Measurements from ENCODE around the gene GID4. TPM values are rescaled to one million over a fixed set of nuclear protein-coding genes. Genes with fewer than 3 reads are reported as not detected.
A peak's percentile ranks its signal among the peaks of the same experiment; 100 is the strongest.

The GID4 gene
- total RNA-seq, 1 experiment from 2014 or later: 8.2 TPM

- DNase-seq (ENCODE audit: low read depth): no peak
Measured at GRCh38 chr17:18016426-18016825, 22.8 kb upstream of the GID4 start.

- peak; percentile 28 for DNase-seq (ENCODE audit: low read depth)
Measured at GRCh38 chr17:18017958-18018357, 21.2 kb upstream of the GID4 start.

GRCh38 chr17:18018411-18018921 lies 20.7 kb upstream of the GID4 start:
- no peak for DNase-seq (ENCODE audit: low read depth)

GRCh38 chr17:18019838-18020154 lies 19.4 kb upstream of the GID4 start:
- no peak for DNase-seq (ENCODE audit: low read depth)

- no peak for DNase-seq (ENCODE audit: low read depth)
Measured at GRCh38 chr17:18020971-18021370, 18.2 kb upstream of the GID4 start.

GRCh38 chr17:18021372-18021771 lies 17.8 kb upstream of the GID4 start:
- DNase-seq (ENCODE audit: low read depth): no peak

- peak; percentile 92 for DNase-seq (ENCODE audit: low read depth)
Measured at GRCh38 chr17:18025241-18025944, 13.8 kb upstream of the GID4 start.

- peak; percentile 97 for DNase-seq (ENCODE audit: low read depth)
Measured at GRCh38 chr17:18025945-18026776, 13.0 kb upstream of the GID4 start.

- peak; percentile 39 for DNase-seq (ENCODE audit: low read depth)
Measured at GRCh38 chr17:18027280-18027679, 11.9 kb upstream of the GID4 start.

GRCh38 chr17:18028114-18028951 lies 10.9 kb upstream of the GID4 start:
- DNase-seq (ENCODE audit: low read depth): no peak

GRCh38 chr17:18028952-18029540 lies 10.2 kb upstream of the GID4 start:
- no peak for DNase-seq (ENCODE audit: low read depth)

GRCh38 chr17:18031955-18032354 lies 7.3 kb upstream of the GID4 start:
- DNase-seq (ENCODE audit: low read depth): peak; percentile 56

GRCh38 chr17:18033442-18034099 lies 5.6 kb upstream of the GID4 start:
- DNase-seq (ENCODE audit: low read depth): peak; percentile 85

- DNase-seq (ENCODE audit: low read depth): no peak
Measured at GRCh38 chr17:18035704-18036103, 3.5 kb upstream of the GID4 start.

GRCh38 chr17:18037486-18037885 lies 1.7 kb upstream of the GID4 start:
- DNase-seq (ENCODE audit: low read depth): no peak

- DNase-seq (ENCODE audit: low read depth): peak; percentile 27
Measured at GRCh38 chr17:18038149-18038850, 908 bp upstream of the GID4 start.

- DNase-seq (ENCODE audit: low read depth): peak; percentile 43
Measured at GRCh38 chr17:18039535-18040260, 490 bp downstream of the GID4 start.

- no peak for DNase-seq (ENCODE audit: low read depth)
Measured at GRCh38 chr17:18040261-18040858, 1.2 kb downstream of the GID4 start.

- DNase-seq (ENCODE audit: low read depth): peak; percentile 34
Measured at GRCh38 chr17:18041776-18042175, 2.6 kb downstream of the GID4 start.
